H9 (cell line): Measurements from ENCODE around the gene HOXA1. TPM values are rescaled to one million over a fixed set of nuclear protein-coding genes. Genes with fewer than 3 reads are reported as not detected.

ENCODE experiments used
- DNase-seq: peaks from one replicate; pipeline ENCODE4 v3.0.0-alpha.2; 2017
- H2AFZ ChIP-seq: one replicate; pipeline ENCODE4 v1.6.1; 2013; ENCODE audit warnings: mild to moderate bottlenecking, low read length, control low read depth, moderate library complexity
- H2AK5ac ChIP-seq: 2 replicates; pipeline ENCODE4 v1.6.1; 2013; ENCODE audit warnings: low read length, control low read depth, mixed read lengths; ENCODE audit not compliant: insufficient read length
- H2BK120ac ChIP-seq: one replicate; pipeline ENCODE4 v1.6.1; 2013; ENCODE audit warnings: low read depth, mild to moderate bottlenecking, low read length, control low read depth, inconsistent platforms; ENCODE audit not compliant: poor library complexity, severe bottlenecking
- H2BK12ac ChIP-seq: 2 replicates; pipeline ENCODE4 v1.6.1; 2013; ENCODE audit warnings: low read length, control low read depth, mixed read lengths, low read depth; ENCODE audit not compliant: insufficient read length
- H2BK15ac ChIP-seq: 2 replicates; pipeline ENCODE4 v1.6.1; 2013; ENCODE audit warnings: low read depth, low read length, control low read depth
- H2BK20ac ChIP-seq: one replicate; pipeline ENCODE4 v1.6.1; 2013; ENCODE audit warnings: low read depth, mild to moderate bottlenecking, low read length, control low read depth, inconsistent platforms; ENCODE audit not compliant: poor library complexity, severe bottlenecking
- H2BK5ac ChIP-seq: 2 replicates; pipeline ENCODE4 v1.6.1; 2013; ENCODE audit warnings: low read length, control low read depth, mixed read lengths; ENCODE audit not compliant: insufficient read length
- H3K14ac ChIP-seq: 2 replicates; pipeline ENCODE4 v1.6.1; 2013; ENCODE audit warnings: low read length, control low read depth; ENCODE audit not compliant: insufficient read depth
- H3K18ac ChIP-seq: 2 replicates; pipeline ENCODE4 v1.6.1; 2013; ENCODE audit warnings: low read depth, mild to moderate bottlenecking, mixed read lengths, low read length, control low read depth; ENCODE audit not compliant: insufficient read length
- H3K23ac ChIP-seq: 2 replicates; pipeline ENCODE4 v1.6.1; 2013; ENCODE audit warnings: low read length, control low read depth, mixed read lengths, low read depth; ENCODE audit not compliant: insufficient read length
- H3K23me2 ChIP-seq: 2 replicates; pipeline ENCODE4 v1.6.1; 2013; ENCODE audit warnings: low read depth, mild to moderate bottlenecking, mixed read lengths, low read length, control low read depth; ENCODE audit not compliant: insufficient read length, poor library complexity, severe bottlenecking
- H3K27ac ChIP-seq: 2 replicates; pipeline ENCODE4 v1.5.1; 2013; ENCODE audit warnings: low read length, control low read depth, mixed read lengths, low read depth; ENCODE audit not compliant: insufficient read length
- H3K27me3 ChIP-seq: 2 replicates; pipeline ENCODE4 v1.6.1; 2013; ENCODE audit warnings: low read length, control low read depth, inconsistent platforms; ENCODE audit not compliant: insufficient read depth
- H3K4ac ChIP-seq: 2 replicates; pipeline ENCODE4 v1.6.1; 2013; ENCODE audit warnings: low read depth, mild to moderate bottlenecking, control low read depth, inconsistent platforms, low read length, moderate library complexity
- H3K4me1 ChIP-seq: 2 replicates; pipeline ENCODE4 v1.6.1; 2013; ENCODE audit warnings: low read length, control low read depth, inconsistent platforms; ENCODE audit not compliant: insufficient read depth
- H3K4me2 ChIP-seq: 2 replicates; pipeline ENCODE4 v1.6.1; 2013; ENCODE audit warnings: low read length, control low read depth, mixed read lengths; ENCODE audit not compliant: insufficient read length, insufficient read depth
- H3K56ac ChIP-seq: 2 replicates; pipeline ENCODE4 v1.6.1; 2013; ENCODE audit warnings: low read depth, mild to moderate bottlenecking, mixed read lengths, low read length, control low read depth; ENCODE audit not compliant: insufficient read length
- H3K79me1 ChIP-seq: 2 replicates; pipeline ENCODE4 v1.6.1; 2013; ENCODE audit warnings: low read depth, mild to moderate bottlenecking, moderate library complexity, low read length, control low read depth, inconsistent platforms; ENCODE audit not compliant: insufficient read depth, poor library complexity, severe bottlenecking
- H3K79me2 ChIP-seq: 2 replicates; pipeline ENCODE4 v1.6.1; 2013; ENCODE audit warnings: low read length, control low read depth, inconsistent platforms; ENCODE audit not compliant: insufficient read depth
- H3K9ac ChIP-seq: 2 replicates; pipeline ENCODE4 v1.6.1; 2013; ENCODE audit warnings: low read length, control low read depth, mixed read lengths; ENCODE audit not compliant: insufficient read length; ENCODE audit errors: extremely low read depth
- H3K9me3 ChIP-seq: one replicate; pipeline ENCODE4 v1.6.1; 2013; ENCODE audit warnings: low read depth, low read length, inconsistent platforms; ENCODE audit not compliant: control insufficient read depth
- H3T11ph ChIP-seq: one replicate; pipeline ENCODE4 v1.6.1; 2013; ENCODE audit warnings: mild to moderate bottlenecking, low read length, control low read depth, inconsistent platforms
- H4K20me1 ChIP-seq: one replicate; pipeline ENCODE4 v1.6.1; 2013; ENCODE audit not compliant: control insufficient read depth, insufficient read length, insufficient read depth
- H4K5ac ChIP-seq: 2 replicates; pipeline ENCODE4 v1.6.1; 2013; ENCODE audit warnings: low read depth, mild to moderate bottlenecking, mixed read lengths, low read length, control low read depth; ENCODE audit not compliant: insufficient read length
- H4K8ac ChIP-seq: replicated peaks from 2 replicates; pipeline ENCODE4 v1.6.1; 2013; ENCODE audit warnings: low read length, control low read depth, mixed read lengths, low read depth; ENCODE audit not compliant: insufficient read length
- H4K91ac ChIP-seq: 2 replicates; pipeline ENCODE4 v1.6.1; 2013; ENCODE audit warnings: low read depth, mild to moderate bottlenecking, moderate library complexity, mixed read lengths, low read length, control low read depth; ENCODE audit not compliant: insufficient read length
- H3K27ac Mint-ChIP-seq, 3 experiments: 2 replicates in 2 of 3; 3 replicates in 1 of 3; pipeline ENCODE4 v1.8.0; 2020 to 2021; ENCODE audit warnings: mixed read lengths in 3 of 3, mild to moderate bottlenecking in 1 of 3, moderate library complexity in 1 of 3
- H3K27me3 Mint-ChIP-seq: 2 replicates; pipeline ENCODE4 v1.8.0; 2021; ENCODE audit warnings: low read depth, mild to moderate bottlenecking, moderate library complexity, mixed read lengths
- H3K36me3 Mint-ChIP-seq, 3 experiments: 2 replicates in 2 of 3; 3 replicates in 1 of 3; pipeline ENCODE4 v1.8.0; 2020 to 2021; ENCODE audit warnings: low read depth in 3 of 3, mixed read lengths in 3 of 3; ENCODE audit not compliant: insufficient read depth in 1 of 3
- H3K4me1 Mint-ChIP-seq, 2 experiments: 2 replicates each; pipeline ENCODE4 v1.8.0; 2020; ENCODE audit warnings: mixed read lengths in 2 of 2
- H3K4me3 Mint-ChIP-seq, 2 experiments: 2 replicates in 1 of 2; 3 replicates in 1 of 2; pipeline ENCODE4 v1.8.0; 2020 to 2021; ENCODE audit warnings: mild to moderate bottlenecking in 2 of 2, mixed read lengths in 2 of 2, moderate library complexity in 1 of 2
- H3K9me3 Mint-ChIP-seq, 2 experiments: 2 replicates in 1 of 2; 3 replicates in 1 of 2; pipeline ENCODE4 v1.8.0; 2020; ENCODE audit warnings: mild to moderate bottlenecking in 2 of 2, mixed read lengths in 2 of 2, moderate library complexity in 1 of 2
- WGBS: extraction: QIAGEN DNeasy Blood & Tissue Kit; methylation state at CpG from one replicate; pipeline ENCODE4 v1.1.7; 2013; ENCODE audit warnings: missing lambda C conversion rate, low lambda C conversion rate, mixed read lengths; ENCODE audit not compliant: insufficient read length; ENCODE audit errors: extremely low coverage; 5-methylcytosine and 5-hydroxymethylcytosine counted together
- total RNA-seq: library from RNA; stranded (reverse); gene quantifications from 2 replicates; pipeline ENCODE4 v1.2.1, GENCODE V29; 2021
- TF ChIP-seq, protein P1 (sequence below): fragments of 200-600 bp; sonication (generic); conservative IDR thresholded peaks from 3 replicates; pipeline ENCODE4 v1.8.0; 2021; ENCODE audit warnings: antibody characterized with exemption, mild to moderate bottlenecking

The HOXA1 gene
- total RNA-seq, 1 experiment from 2014 or later: not detected

DNA sequence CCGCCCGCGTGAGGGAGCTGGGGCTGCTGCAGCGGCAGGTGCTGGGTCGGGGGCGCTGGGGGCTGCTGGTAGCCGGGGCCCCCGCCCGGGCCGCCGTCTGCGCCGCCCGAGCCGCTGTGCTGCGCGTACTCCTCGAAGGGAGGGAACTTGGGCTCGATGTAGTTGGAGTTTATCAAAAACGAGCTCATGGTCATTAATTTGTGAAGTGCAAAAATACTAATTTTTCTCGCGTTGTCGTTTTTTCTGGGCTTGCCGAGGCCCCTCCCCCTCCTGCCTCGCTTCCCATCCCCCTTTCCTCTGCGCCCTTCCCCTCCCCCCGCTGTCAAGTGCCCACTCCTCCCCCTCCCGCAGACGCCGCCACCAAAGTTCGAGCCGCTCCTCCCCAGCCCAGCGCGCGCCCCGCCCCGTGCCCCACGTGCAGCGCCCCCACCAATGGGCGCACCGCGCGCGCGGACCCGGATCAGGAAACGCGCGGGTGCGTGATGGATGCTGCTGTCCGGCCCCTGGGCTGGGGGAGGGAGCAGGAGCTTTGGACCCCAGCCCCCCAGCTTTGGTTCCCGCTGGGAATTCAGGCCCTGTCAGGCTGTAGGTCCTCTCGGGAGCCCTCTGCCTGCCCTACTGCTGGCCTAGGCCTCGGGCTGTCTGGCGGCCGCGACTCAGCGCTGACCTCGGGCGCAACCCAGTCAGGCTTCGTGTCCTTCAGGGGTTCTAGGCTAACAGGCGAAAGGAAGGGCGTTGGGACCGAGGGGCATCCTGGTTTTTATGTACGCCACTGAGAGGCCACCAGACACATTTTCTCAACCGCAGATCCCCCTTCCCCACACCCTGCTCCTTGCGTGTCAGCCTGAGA lies 35.0 kb upstream of the HOXA1 start, which contains the start of gene HOXA4:
TSS of gene HOXA4 (minus strand) at position 218 of the 850 bp plus-strand sequence. CDS start at position 194, 24 bp downstream.
- Histone ChIP-seq H3K27ac (no peak within 1 kb of the TSS), H3K9ac (no peak within 1 kb of the TSS), H3K4me1 (no peaks in the 10 kb centered on the region), H3K56ac (no peak within 1 kb of the TSS), H3K4ac (no peak within 1 kb of the TSS), H3K9me3 (no peaks in the 10 kb centered on the region), H4K20me1 (peaks cover 3% of the 10 kb centered on the region), H4K8ac (no peak within 1 kb of the TSS), H3K23me2 (no peaks in the 10 kb centered on the region), H2AK5ac (no peak within 1 kb of the TSS), H3K27me3 (peaks cover 95% of the 10 kb centered on the region), H2BK15ac (no peak within 1 kb of the TSS), H3K79me2 (no peaks in the 10 kb centered on the region), H2BK120ac (no peak within 1 kb of the TSS), H3K79me1 (no peaks in the 10 kb centered on the region), H3K4me2 (peak within 1 kb of the TSS; percentile 20), H3K23ac (no peak within 1 kb of the TSS), H4K5ac (no peak within 1 kb of the TSS), H2BK5ac (no peak within 1 kb of the TSS), H2BK20ac (no peak within 1 kb of the TSS), H3K14ac (no peak within 1 kb of the TSS), H3T11ph (no peak within 1 kb of the TSS), H4K91ac (no peak within 1 kb of the TSS), H2BK12ac (no peak within 1 kb of the TSS), H2AFZ (no peak within 1 kb of the TSS), H3K18ac (no peak within 1 kb of the TSS)
- H3K27me3 Mint-ChIP-seq: peaks cover 97% of the 10 kb centered on the region
- no peak within 1 kb of the TSS for H3K27ac Mint-ChIP-seq
- peaks cover 0 to 10% of the 10 kb centered on the region in 2 experiments; a peak in 2 of 5 replicates for H3K9me3 Mint-ChIP-seq
- WGBS: no CpG with 5 or more reads among the region's 67 CpGs
- H3K4me3 Mint-ChIP-seq: peak within 1 kb of the TSS; percentile 46 to 66; a peak in 4 of 5 replicates
- H3K36me3 Mint-ChIP-seq: no peaks in the 10 kb centered on the region; a peak in 1 of 7 replicates
- peak; percentile 88 for DNase-seq
- no peaks in the 10 kb centered on the region for H3K4me1 Mint-ChIP-seq
- TF ChIP-seq, protein P1, sequence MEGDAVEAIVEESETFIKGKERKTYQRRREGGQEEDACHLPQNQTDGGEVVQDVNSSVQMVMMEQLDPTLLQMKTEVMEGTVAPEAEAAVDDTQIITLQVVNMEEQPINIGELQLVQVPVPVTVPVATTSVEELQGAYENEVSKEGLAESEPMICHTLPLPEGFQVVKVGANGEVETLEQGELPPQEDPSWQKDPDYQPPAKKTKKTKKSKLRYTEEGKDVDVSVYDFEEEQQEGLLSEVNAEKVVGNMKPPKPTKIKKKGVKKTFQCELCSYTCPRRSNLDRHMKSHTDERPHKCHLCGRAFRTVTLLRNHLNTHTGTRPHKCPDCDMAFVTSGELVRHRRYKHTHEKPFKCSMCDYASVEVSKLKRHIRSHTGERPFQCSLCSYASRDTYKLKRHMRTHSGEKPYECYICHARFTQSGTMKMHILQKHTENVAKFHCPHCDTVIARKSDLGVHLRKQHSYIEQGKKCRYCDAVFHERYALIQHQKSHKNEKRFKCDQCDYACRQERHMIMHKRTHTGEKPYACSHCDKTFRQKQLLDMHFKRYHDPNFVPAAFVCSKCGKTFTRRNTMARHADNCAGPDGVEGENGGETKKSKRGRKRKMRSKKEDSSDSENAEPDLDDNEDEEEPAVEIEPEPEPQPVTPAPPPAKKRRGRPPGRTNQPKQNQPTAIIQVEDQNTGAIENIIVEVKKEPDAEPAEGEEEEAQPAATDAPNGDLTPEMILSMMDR: no peak
